AG04450 (cell line): ENCODE data around the gene DTHD1. TPM values are rescaled to one million over a fixed set of nuclear protein-coding genes. Genes with fewer than 3 reads are reported as not detected.

Source experiments
- CTCF ChIA-PET: fragments of 300-600, 350-600 bp; formaldehyde crosslinking; extraction: SDS; loops from one replicate; lab custom pipeline; 2022; ENCODE audit warnings: antibody characterized with exemption, inconsistent platforms; lab: Charles Lee
- POLR2A ChIA-PET: fragments of 350-600 bp; formaldehyde crosslinking; extraction: SDS; loops from one replicate; lab custom pipeline; 2021; ENCODE audit warnings: antibody characterized with exemption, inconsistent platforms; lab: Yijun Ruan, JAX
- DNase-seq: peaks from one replicate; pipeline ENCODE4 v3.0.0-alpha.2; 2011; ENCODE audit warnings: low read depth, low spot score
- H3K27ac ChIP-seq: one replicate; pipeline ENCODE4 v1.5.1; 2012; ENCODE audit warnings: low read depth, low read length, control low read depth
- H3K27me3 ChIP-seq: one replicate; pipeline ENCODE4 v1.6.0; 2012; ENCODE audit warnings: low read length; ENCODE audit not compliant: control insufficient read depth, insufficient read depth
- H3K4me3 ChIP-seq: 2 replicates; pipeline ENCODE4 v1.5.1; 2011; ENCODE audit warnings: mild to moderate bottlenecking, low read depth, low read length, control low read depth
- H3K9me3 ChIP-seq: 2 replicates; pipeline ENCODE4 v1.5.1; 2012; ENCODE audit warnings: low read length; ENCODE audit not compliant: control insufficient read depth, insufficient read depth
- CTCF ChIP-seq: IDR thresholded peaks from 2 replicates; pipeline ENCODE4 v1.5.1; 2011; ENCODE audit warnings: low read depth, low read length, control low read depth, inconsistent platforms
- polyA plus RNA-seq: library from polyadenylated mRNA; depleted of rRNA; stranded (reverse); fragments of >200 nt; gene quantifications from 2 replicates; pipeline ENCODE4 v1.2.3, GENCODE V29; 2011

The DTHD1 gene
- polyA plus RNA-seq, 1 experiment = not detected

GRCh38 chr4:36374836-36375511 is 93.6 kb downstream of the DTHD1 start:
- no peak overlapping the region for H3K4me3 ChIP-seq
- peaks cover 9% of the 10 kb centered on the region for H3K9me3 ChIP-seq
- TF ChIP-seq CTCF = no peak
- no peaks in the 10 kb centered on the region for H3K27me3 ChIP-seq
- ChIA-PET CTCF (no interaction called here), POLR2A (no interaction called here)
- no peak overlapping the region for H3K27ac ChIP-seq
- DNase-seq = no peak

GRCh38 chr4:36385951-36386571 is 104.6 kb downstream of the DTHD1 start:
- no peak for TF ChIP-seq CTCF
- Histone ChIP-seq H3K27me3 (no peaks in the 10 kb centered on the region), H3K4me3 (no peak overlapping the region), H3K27ac (no peak overlapping the region), H3K9me3 (peaks cover 6% of the 10 kb centered on the region; the same call in 1 of the 2 replicates)
- CTCF ChIA-PET = no interaction called here
- DNase-seq = no peak
- POLR2A ChIA-PET = no interaction called here

- ChIA-PET CTCF (no interaction called here), POLR2A (no interaction called here)
- H3K27me3 ChIP-seq = no peaks in the 10 kb centered on the region
- H3K4me3 ChIP-seq = no peak overlapping the region
- DNase-seq = no peak
- TF ChIP-seq CTCF = no peak
- peaks cover 6% of the 10 kb centered on the region; the same call in 1 of the 2 replicates for H3K9me3 ChIP-seq
- H3K27ac ChIP-seq = no peak overlapping the region
Measured at GRCh38 chr4:36386691-36387090, 105.3 kb downstream of the DTHD1 start.

- Histone ChIP-seq H3K4me3 (no peak overlapping the region), H3K27me3 (no peaks in the 10 kb centered on the region), H3K27ac (no peak overlapping the region), H3K9me3 (peaks cover 6% of the 10 kb centered on the region; the same call in 1 of the 2 replicates)
- CTCF ChIA-PET = no interaction called here
- DNase-seq = no peak
- TF ChIP-seq CTCF = no peak
- POLR2A ChIA-PET = no interaction called here
Measured at GRCh38 chr4:36388710-36389109, 107.3 kb downstream of the DTHD1 start.

GRCh38 chr4:36391411-36391810 is 110.0 kb downstream of the DTHD1 start:
- no peak for DNase-seq
- no peak for TF ChIP-seq CTCF
- CTCF ChIA-PET = no interaction called here
- Histone ChIP-seq H3K27ac (no peak overlapping the region), H3K9me3 (peaks cover 6% of the 10 kb centered on the region; the same call in 1 of the 2 replicates), H3K27me3 (no peaks in the 10 kb centered on the region), H3K4me3 (no peak overlapping the region)
- POLR2A ChIA-PET = no interaction called here
